IMR-90 (cell line): Measurements from ENCODE around the gene USP7. TPM values are rescaled to one million over a fixed set of nuclear protein-coding genes. Genes with fewer than 3 reads are reported as not detected.

Experiments used
- ATAC-seq: fragments of 200-7000 bp; cut with Tn5 transposase; 2 replicates; pipeline ENCODE4 v1.9.1; 2020; ENCODE audit warnings: low read depth, mild to moderate bottlenecking, moderate library complexity
- BruUV-seq: library from RNA; stranded (reverse); fragments of 400-500 nt; replicated peaks from 2 replicates; lab custom pipeline; 2021; lab: Mats Ljungman, UMichigan
- CTCF ChIA-PET: fragments of 300-600 bp; formaldehyde crosslinking; extraction: SDS; loops from one replicate; lab custom pipeline; 2021; ENCODE audit warnings: antibody characterized with exemption; lab: Yijun Ruan, JAX
- POLR2A ChIA-PET: fragments of 300-600 bp; sonication (Branson Sonifier 250); formaldehyde crosslinking; loops from one replicate; lab custom pipeline; 2022; ENCODE audit warnings: antibody characterized with exemption; ENCODE audit not compliant: unreplicated experiment; lab: Charles Lee
- DNase-seq: peaks from one replicate; pipeline ENCODE4 v3.0.0; 2013
- H2AFZ ChIP-seq: replicated peaks from 2 replicates; pipeline ENCODE3; 2013; ENCODE audit warnings: low read length, mild to moderate bottlenecking; ENCODE audit not compliant: poor library complexity
- H2AK5ac ChIP-seq: 2 replicates; pipeline ENCODE4 v1.6.1; 2013; ENCODE audit warnings: low read depth, low read length, inconsistent platforms
- H2AK9ac ChIP-seq: replicated peaks from 2 replicates; pipeline ENCODE3; 2013; ENCODE audit warnings: mild to moderate bottlenecking, low read depth, low read length, moderate library complexity; ENCODE audit not compliant: poor library complexity
- H2BK120ac ChIP-seq: 2 replicates; pipeline ENCODE4 v1.6.1; 2013; ENCODE audit warnings: low read depth, low read length, inconsistent platforms
- H2BK15ac ChIP-seq: 3 replicates; pipeline ENCODE4 v1.6.1; 2013; ENCODE audit warnings: low read depth, low read length, inconsistent platforms
- H2BK20ac ChIP-seq: 2 replicates; pipeline ENCODE4 v1.6.1; 2013; ENCODE audit warnings: low read depth, mild to moderate bottlenecking, inconsistent platforms, low read length, moderate library complexity
- H2BK5ac ChIP-seq: 2 replicates; pipeline ENCODE4 v1.6.1; 2013; ENCODE audit warnings: mild to moderate bottlenecking, low read depth, low read length, inconsistent platforms; ENCODE audit not compliant: poor library complexity, severe bottlenecking
- H3K14ac ChIP-seq: replicated peaks from 2 replicates; pipeline ENCODE4 v1.6.1; 2013; ENCODE audit warnings: low read depth, low read length, inconsistent platforms
- H3K18ac ChIP-seq: 2 replicates; pipeline ENCODE4 v1.6.1; 2013; ENCODE audit warnings: low read depth, low read length, control low read depth
- H3K23ac ChIP-seq: 2 replicates; pipeline ENCODE4 v1.6.1; 2013; ENCODE audit warnings: low read depth, low read length, inconsistent platforms
- H3K27ac ChIP-seq: 2 replicates; pipeline ENCODE4 v1.5.1; 2013; ENCODE audit warnings: mild to moderate bottlenecking, control low read depth, low read length; ENCODE audit not compliant: insufficient read depth
- H3K27me3 ChIP-seq: 2 replicates; pipeline ENCODE4 v1.6.1; 2013; ENCODE audit warnings: low read length; ENCODE audit not compliant: control insufficient read depth, insufficient read depth
- H3K36me3 ChIP-seq: 2 replicates; pipeline ENCODE4 v1.6.1; 2013; ENCODE audit warnings: low read length, mixed read lengths; ENCODE audit not compliant: control insufficient read depth, insufficient read depth
- H3K4ac ChIP-seq: 2 replicates; pipeline ENCODE4 v1.6.1; 2013; ENCODE audit warnings: low read depth, low read length, inconsistent platforms
- H3K4me1 ChIP-seq: 2 replicates; pipeline ENCODE4 v1.6.1; 2013; ENCODE audit warnings: low read length, mixed read lengths; ENCODE audit not compliant: control insufficient read depth, insufficient read depth
- H3K4me2 ChIP-seq: 2 replicates; pipeline ENCODE4 v1.6.1; 2013; ENCODE audit warnings: low read depth, mild to moderate bottlenecking, control low read depth, low read length, moderate library complexity
- H3K4me3 ChIP-seq: 2 replicates; pipeline ENCODE4 v1.5.1; 2013; ENCODE audit warnings: low read depth, mild to moderate bottlenecking, control low read depth, low read length, moderate library complexity; ENCODE audit not compliant: insufficient read depth
- H3K56ac ChIP-seq: 2 replicates; pipeline ENCODE4 v1.6.1; 2013; ENCODE audit warnings: low read length, inconsistent platforms; ENCODE audit not compliant: insufficient read depth; ENCODE audit errors: extremely low read depth
- H3K79me1 ChIP-seq, 2 experiments: 2 replicates each; pipeline ENCODE4 v1.6.1; 2013; ENCODE audit warnings: low read length in 2 of 2, inconsistent platforms in 1 of 2, low read depth in 1 of 2
- H3K9ac ChIP-seq: 2 replicates; pipeline ENCODE4 v1.6.1; 2013; ENCODE audit warnings: low read depth, low read length, control low read depth
- H3K9me1 ChIP-seq: 2 replicates; pipeline ENCODE4 v1.6.1; 2013; ENCODE audit warnings: low read length, inconsistent platforms; ENCODE audit not compliant: insufficient read depth
- H3K9me3 ChIP-seq: 2 replicates; pipeline ENCODE4 v1.6.1; 2013; ENCODE audit warnings: low read length; ENCODE audit not compliant: control insufficient read depth, insufficient read depth
- H4K20me1 ChIP-seq: 2 replicates; pipeline ENCODE4 v1.6.1; 2013; ENCODE audit warnings: low read length, inconsistent platforms; ENCODE audit not compliant: insufficient read depth
- H4K5ac ChIP-seq: 2 replicates; pipeline ENCODE4 v1.6.1; 2013; ENCODE audit warnings: mild to moderate bottlenecking, low read depth, low read length, control low read depth
- H4K8ac ChIP-seq, 2 experiments: 2 replicates each; pipeline ENCODE4 v1.6.1; 2013; ENCODE audit warnings: low read depth in 2 of 2, low read length in 2 of 2, control low read depth in 1 of 2, inconsistent platforms in 1 of 2
- H4K91ac ChIP-seq: 2 replicates; pipeline ENCODE4 v1.6.1; 2013; ENCODE audit warnings: low read depth, low read length, inconsistent platforms; ENCODE audit not compliant: insufficient read depth
- BHLHE40 ChIP-seq: fragments of 150-350 bp; IDR thresholded peaks from 2 replicates; pipeline ENCODE4 v1.6.1; 2016; ENCODE audit warnings: mild to moderate bottlenecking, low read depth, low read length
- CEBPB ChIP-seq: IDR thresholded peaks from 2 replicates; pipeline ENCODE4 v1.6.1; 2012; ENCODE audit warnings: low read depth, low read length, improper control_type of control experiment
- CHD1 ChIP-seq: IDR thresholded peaks from 2 replicates; pipeline ENCODE4 v1.6.1; 2012; ENCODE audit warnings: low read depth, low read length, improper control_type of control experiment
- FOS ChIP-seq: fragments of 150-350 bp; IDR thresholded peaks from 2 replicates; pipeline ENCODE4 v1.6.1; 2016; ENCODE audit warnings: low read depth, low read length
- MAZ ChIP-seq: IDR thresholded peaks from 2 replicates; pipeline ENCODE4 v1.6.1; 2012; ENCODE audit warnings: low read depth, mild to moderate bottlenecking, low read length, improper control_type of control experiment, moderate library complexity, borderline replicate concordance
- MXI1 ChIP-seq: IDR thresholded peaks from 2 replicates; pipeline ENCODE4 v1.6.1; 2012; ENCODE audit warnings: low read depth, mild to moderate bottlenecking, low read length, moderate library complexity, borderline replicate concordance
- NFE2L2 ChIP-seq: fragments of 150-350 bp; IDR thresholded peaks from 2 replicates; pipeline ENCODE4 v1.6.1; 2016; ENCODE audit warnings: low read depth, mild to moderate bottlenecking, low read length
- POLR2A ChIP-seq: IDR thresholded peaks from 2 replicates; pipeline ENCODE4 v1.6.1; 2012; ENCODE audit warnings: mild to moderate bottlenecking, low read depth, low read length
- RAD21 ChIP-seq: IDR thresholded peaks from 2 replicates; pipeline ENCODE4 v1.6.1; 2012; ENCODE audit warnings: low read length, improper control_type of control experiment
- RCOR1 ChIP-seq: IDR thresholded peaks from 2 replicates; pipeline ENCODE4 v1.6.1; 2012; ENCODE audit warnings: mild to moderate bottlenecking, low read length, improper control_type of control experiment; ENCODE audit not compliant: insufficient replicate concordance
- RFX5 ChIP-seq: IDR thresholded peaks from 2 replicates; pipeline ENCODE4 v1.8.0; 2012; ENCODE audit warnings: low read depth, mild to moderate bottlenecking, low read length, moderate library complexity
- WGBS, 2 experiments: methylation state at CpG; one replicate each; pipeline versions ENCODE4 v1.1.5 to v1.1.7; 2013; ENCODE audit warnings: missing lambda C conversion rate in 2 of 2; ENCODE audit not compliant: insufficient read length in 1 of 2; ENCODE audit errors: extremely low coverage in 2 of 2; 5-methylcytosine and 5-hydroxymethylcytosine counted together
- dilution Hi-C: fragments of 300-500 bp; cut with HindIII; formaldehyde crosslinking; loops from one replicate; pipeline ENCODE4 v1.14.3; 2018; ENCODE audit warnings: low sequenced_read_pairs; ENCODE audit not compliant: unreplicated experiment
- in situ Hi-C: fragments of 300-500 bp; cut with MboI; formaldehyde crosslinking; loops from 3 replicates; pipeline ENCODE4 v1.14.3; 2019; ENCODE audit warnings: low sequenced_read_pairs, inconsistent platforms, mixed read lengths
- intact Hi-C: fragments of 100-400 bp; cut with micrococcal nuclease; formaldehyde crosslinking; loops from 2 replicates; pipeline ENCODE4 v1.10.0; 2022
- polyA plus RNA-seq, 3 experiments: library from polyadenylated mRNA; depleted of rRNA; stranded (reverse); fragments of >200 nt; gene quantifications; 2 replicates each; pipeline ENCODE4 v1.2.3, GENCODE V29; 2012; ENCODE audit warnings: low replicate concordance in 1 of 3
- total RNA-seq: library from RNA; depleted of rRNA; stranded (reverse); fragments of >200 nt; gene quantifications from 2 replicates; pipeline ENCODE4 v1.2.3, GENCODE V29; 2012
- TF ChIP-seq, protein P1 (sequence below): conservative IDR thresholded peaks from 2 replicates; pipeline ENCODE4 v1.5.1; 2012; ENCODE audit warnings: mild to moderate bottlenecking, low read depth, low read length, improper control_type of control experiment

The USP7 gene
- total and polyA plus RNA-seq, 2 of the 4 experiments (the other 2 are of a cell fraction), result 17.8 to 28.3 TPM

DNA sequence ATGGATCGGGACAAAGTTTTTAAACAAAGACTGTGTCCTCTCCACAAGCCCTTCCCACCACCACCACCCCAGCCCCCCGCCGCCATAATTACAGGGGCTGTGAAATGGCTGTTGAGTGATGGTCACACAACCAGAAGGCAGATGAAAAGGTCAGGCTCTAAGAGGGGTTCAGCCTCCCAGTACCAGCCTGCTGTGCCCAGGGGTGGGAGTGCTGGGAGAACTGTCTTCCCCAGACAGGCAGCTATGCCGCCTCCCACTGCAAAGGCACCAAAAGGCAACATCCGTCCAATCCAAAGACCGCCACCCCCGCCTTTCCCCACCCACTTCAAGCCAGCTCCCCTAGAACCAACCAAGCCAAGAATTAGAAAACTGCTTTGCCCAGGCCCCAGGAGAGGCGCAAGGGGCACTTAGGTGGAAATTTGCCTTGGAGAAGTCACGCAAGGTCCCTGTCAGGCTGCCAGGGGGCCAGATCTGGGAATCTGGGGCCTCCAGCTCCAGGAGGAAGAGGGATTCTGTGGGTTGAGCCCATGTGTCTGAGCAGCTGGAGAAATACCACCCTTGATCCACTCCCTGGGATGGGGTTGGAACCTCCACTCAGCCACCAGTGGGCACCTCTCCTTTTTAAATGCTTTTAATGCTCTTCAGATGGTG is 109.3 kb downstream of the USP7 start:
- H2BK15ac ChIP-seq, result no peak overlapping the region
- H2AK5ac ChIP-seq, result no peak overlapping the region
- dilution Hi-C loops (no loop called here), in situ Hi-C loops (no loop called here), intact Hi-C loops (no loop called here)
- H4K20me1 ChIP-seq, result peaks cover 60% of the 10 kb centered on the region
- H3K9me3 ChIP-seq, result no peaks in the 10 kb centered on the region
- peaks cover 30 to 78% of the 10 kb centered on the region in 2 experiments; a peak in 3 of 4 replicates for H3K79me1 ChIP-seq
- no TSS peak for BruUV-seq
- H3K9ac ChIP-seq, result no peak overlapping the region
- WGBS, 2 experiments, result 100% methylated on average over 1 of the region's 9 CpGs; no CpG with 5 or more reads in 1 of the 2 experiments
- H4K91ac ChIP-seq, result no peak overlapping the region
- no peak overlapping the region for H3K4ac ChIP-seq
- no peak overlapping the region for H4K5ac ChIP-seq
- no peak overlapping the region for H2BK20ac ChIP-seq
- DNase-seq, result no peak
- H4K8ac ChIP-seq, result no peak overlapping the region
- no peak overlapping the region for H3K27ac ChIP-seq
- no peak overlapping the region for H2AK9ac ChIP-seq
- no peak overlapping the region for H2AFZ ChIP-seq
- H3K18ac ChIP-seq, result no peak overlapping the region
- no peak overlapping the region for H2BK120ac ChIP-seq
- no peak overlapping the region for H3K4me3 ChIP-seq
- peaks cover 79% of the 10 kb centered on the region for H3K36me3 ChIP-seq
- no peak overlapping the region for H2BK5ac ChIP-seq
- ATAC-seq, result no peak
- CTCF ChIA-PET, result interaction anchor here (0.8 kb wide), 1 partner anchor 48 kb away, joined by 3 read pairs; no protein-coding TSS in a partner anchor
- H3K9me1 ChIP-seq, result peaks cover 13% of the 10 kb centered on the region
- no peaks in the 10 kb centered on the region for H3K27me3 ChIP-seq
- no peak overlapping the region for H3K56ac ChIP-seq
- H3K14ac ChIP-seq, result no peak overlapping the region
- no peak overlapping the region for H3K4me2 ChIP-seq
- H3K23ac ChIP-seq, result no peak overlapping the region
- POLR2A ChIA-PET, result no interaction called here
- peaks cover 14% of the 10 kb centered on the region for H3K4me1 ChIP-seq
- TF ChIP-seq, protein P1, sequence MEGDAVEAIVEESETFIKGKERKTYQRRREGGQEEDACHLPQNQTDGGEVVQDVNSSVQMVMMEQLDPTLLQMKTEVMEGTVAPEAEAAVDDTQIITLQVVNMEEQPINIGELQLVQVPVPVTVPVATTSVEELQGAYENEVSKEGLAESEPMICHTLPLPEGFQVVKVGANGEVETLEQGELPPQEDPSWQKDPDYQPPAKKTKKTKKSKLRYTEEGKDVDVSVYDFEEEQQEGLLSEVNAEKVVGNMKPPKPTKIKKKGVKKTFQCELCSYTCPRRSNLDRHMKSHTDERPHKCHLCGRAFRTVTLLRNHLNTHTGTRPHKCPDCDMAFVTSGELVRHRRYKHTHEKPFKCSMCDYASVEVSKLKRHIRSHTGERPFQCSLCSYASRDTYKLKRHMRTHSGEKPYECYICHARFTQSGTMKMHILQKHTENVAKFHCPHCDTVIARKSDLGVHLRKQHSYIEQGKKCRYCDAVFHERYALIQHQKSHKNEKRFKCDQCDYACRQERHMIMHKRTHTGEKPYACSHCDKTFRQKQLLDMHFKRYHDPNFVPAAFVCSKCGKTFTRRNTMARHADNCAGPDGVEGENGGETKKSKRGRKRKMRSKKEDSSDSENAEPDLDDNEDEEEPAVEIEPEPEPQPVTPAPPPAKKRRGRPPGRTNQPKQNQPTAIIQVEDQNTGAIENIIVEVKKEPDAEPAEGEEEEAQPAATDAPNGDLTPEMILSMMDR, result no peak
- TF ChIP-seq CHD1, result no peak
- TF ChIP-seq NFE2L2, result no peak
- TF ChIP-seq RAD21, result no peak
- TF ChIP-seq RCOR1, result no peak
- no peak for TF ChIP-seq FOS
- TF ChIP-seq MXI1, result no peak
- TF ChIP-seq CEBPB, result no peak
- TF ChIP-seq MAZ, result no peak
- no peak for TF ChIP-seq POLR2A
- TF ChIP-seq RFX5, result no peak
- no peak for TF ChIP-seq BHLHE40
